Peyer's patch (tissue), 4 donors: ENCODE measurements around the gene RPS2.

Source experiments
- POLR2A ChIP-seq, 2 donors: fragments of 450-650 bp; IDR thresholded peaks; one replicate each; pipeline ENCODE4 v1.5.1; 2017; ENCODE audit warnings: antibody characterized with exemption in 2 of 2, mild to moderate bottlenecking in 2 of 2, moderate library complexity in 2 of 2
- TF ChIP-seq, protein P1 (sequence below), 6 experiments: fragments of 450-650 bp in 4 of 6; fragments of 200-600 bp in 2 of 6; sonication (generic) in 1 of 6; IDR thresholded peaks; one replicate each; pipeline ENCODE4 v1.5.1; 2017 to 2019; ENCODE audit warnings: antibody characterized with exemption in 6 of 6, mild to moderate bottlenecking in 3 of 6, moderate library complexity in 1 of 6

DNA sequence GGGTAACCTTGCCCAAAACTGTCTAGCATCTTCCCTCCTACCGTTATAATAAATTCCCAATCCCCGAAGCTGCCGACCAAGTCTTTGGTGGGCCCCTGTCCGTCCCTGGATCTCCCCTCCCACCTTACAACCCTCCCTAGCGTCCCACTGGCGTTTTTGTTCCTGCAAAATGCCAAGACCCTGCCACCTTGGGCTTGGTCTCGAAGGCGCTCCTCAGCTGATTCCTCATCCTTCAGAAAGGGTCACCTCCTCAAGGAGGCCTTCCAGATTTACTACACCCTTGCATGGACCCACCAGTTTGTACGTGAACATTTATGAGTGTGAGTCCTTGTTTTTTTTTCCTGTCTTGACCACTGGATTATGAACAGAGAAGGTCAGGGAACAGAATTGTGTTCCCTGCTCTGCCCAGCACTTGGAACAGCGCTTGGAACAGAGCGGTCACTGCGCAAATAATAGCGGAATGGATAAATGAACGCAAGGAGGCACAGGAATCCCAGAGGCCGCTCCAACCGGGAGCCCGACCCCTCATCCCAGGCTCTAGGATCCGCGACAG is 18.4 kb upstream of the RPS2 start:
- TF ChIP-seq, protein P1, sequence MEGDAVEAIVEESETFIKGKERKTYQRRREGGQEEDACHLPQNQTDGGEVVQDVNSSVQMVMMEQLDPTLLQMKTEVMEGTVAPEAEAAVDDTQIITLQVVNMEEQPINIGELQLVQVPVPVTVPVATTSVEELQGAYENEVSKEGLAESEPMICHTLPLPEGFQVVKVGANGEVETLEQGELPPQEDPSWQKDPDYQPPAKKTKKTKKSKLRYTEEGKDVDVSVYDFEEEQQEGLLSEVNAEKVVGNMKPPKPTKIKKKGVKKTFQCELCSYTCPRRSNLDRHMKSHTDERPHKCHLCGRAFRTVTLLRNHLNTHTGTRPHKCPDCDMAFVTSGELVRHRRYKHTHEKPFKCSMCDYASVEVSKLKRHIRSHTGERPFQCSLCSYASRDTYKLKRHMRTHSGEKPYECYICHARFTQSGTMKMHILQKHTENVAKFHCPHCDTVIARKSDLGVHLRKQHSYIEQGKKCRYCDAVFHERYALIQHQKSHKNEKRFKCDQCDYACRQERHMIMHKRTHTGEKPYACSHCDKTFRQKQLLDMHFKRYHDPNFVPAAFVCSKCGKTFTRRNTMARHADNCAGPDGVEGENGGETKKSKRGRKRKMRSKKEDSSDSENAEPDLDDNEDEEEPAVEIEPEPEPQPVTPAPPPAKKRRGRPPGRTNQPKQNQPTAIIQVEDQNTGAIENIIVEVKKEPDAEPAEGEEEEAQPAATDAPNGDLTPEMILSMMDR (IDR thresholded peaks at IDR 0.05), result no peak
- no peak for TF ChIP-seq POLR2A (IDR thresholded peaks at IDR 0.05)
